GM21723 (cell line): ENCODE measurements around the gene IFNL3.

Experiments
- ATAC-seq: cut with Tn5 transposase; IDR thresholded peaks from one replicate; pipeline ENCODE4 v1.9.1; 2021; ENCODE audit warnings: mild to moderate bottlenecking, moderate library complexity; ENCODE audit not compliant: unreplicated experiment

Gene IFNL3

DNA sequence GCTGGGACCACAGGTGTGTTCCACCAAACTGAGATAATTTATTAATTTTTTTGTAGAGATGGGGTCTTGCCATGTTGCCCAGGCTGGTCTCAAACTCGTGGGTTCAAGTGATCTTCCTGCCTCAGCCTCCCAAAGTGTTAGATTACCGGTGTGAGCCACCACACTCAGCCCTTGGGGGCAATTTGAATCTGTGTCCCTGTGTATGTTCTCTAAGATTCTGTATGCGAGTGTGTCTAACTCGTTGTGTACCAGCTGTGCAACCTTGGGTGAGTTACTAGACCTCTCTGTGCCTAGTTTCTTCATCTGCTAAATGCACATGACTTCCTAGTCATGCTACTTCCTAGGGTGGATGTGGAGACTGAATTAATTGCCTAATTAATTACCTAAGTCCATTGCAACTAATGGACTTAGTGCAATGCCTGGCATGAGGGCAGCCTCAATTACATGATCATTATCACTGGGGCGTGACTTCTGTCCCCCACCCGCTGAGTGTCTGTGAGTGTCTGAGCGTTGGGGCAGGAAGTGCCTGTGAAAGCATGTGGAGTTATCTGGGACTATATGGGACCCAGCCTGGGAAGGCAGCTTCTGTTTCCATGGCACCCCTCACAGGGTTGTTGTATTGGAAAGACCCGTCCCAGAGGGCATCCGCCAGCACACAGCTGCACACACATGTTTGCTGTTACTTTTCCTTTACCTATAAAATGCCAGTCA lies 49.8 kb downstream of the IFNL3 start:
- ATAC-seq, result no peak

DNA sequence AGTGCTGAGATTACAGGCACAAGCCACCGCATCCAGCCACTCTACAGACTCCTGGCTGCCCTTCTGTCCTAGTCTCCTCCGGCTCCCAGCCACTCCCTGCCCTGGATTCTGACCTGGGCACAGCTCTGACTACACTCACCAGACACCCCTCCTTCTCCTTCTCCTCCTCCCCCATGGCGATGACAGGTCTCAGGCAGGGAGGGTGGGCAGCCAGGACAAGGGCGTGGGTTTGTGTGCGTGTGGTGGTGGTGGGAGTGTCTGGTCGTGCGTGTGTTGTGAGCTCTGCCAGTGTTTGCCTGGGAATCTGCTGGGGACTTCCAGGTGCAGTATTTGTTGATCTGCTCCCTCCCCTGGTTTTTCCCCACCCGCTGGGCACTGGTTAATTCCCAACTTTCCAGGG lies 51.0 kb downstream of the IFNL3 start:
- ATAC-seq, result no peak
